ENCODE results near the gene SEBOX.

The SEBOX gene

GRCh38 chr17:28330671-28331070 is 34.3 kb downstream of the SEBOX start:
- POLR2A ChIA-PET, result interaction anchor here (0.9 to 3.6 kb wide), 2 partner anchors 9 to 12 kb away, joined by 4 to 25 read pairs; partner anchors contain the start of gene TMEM97
- CTCF ChIA-PET, result interaction anchor here (0.6 kb wide), 1 partner anchor 55 kb away, joined by 3 read pairs; no protein-coding TSS in a partner anchor
- TF ChIP-seq TARDBP (IDR thresholded peaks at IDR 0.05) (no peak), FOXM1 (IDR thresholded peaks at IDR 0.05; ENCODE audit: borderline replicate concordance) (no peak), ARNT (IDR thresholded peaks at IDR 0.05) (no peak), LEF1 (IDR thresholded peaks at IDR 0.05; ENCODE audit: borderline replicate concordance) (no peak)
- no peak for DNase-seq (ENCODE audit: extremely low spot score)

- ChIA-PET POLR2A (no interaction called here), CTCF (no interaction called here)
- DNase-seq (ENCODE audit: extremely low spot score), result no peak
- TF ChIP-seq LEF1 (IDR thresholded peaks at IDR 0.05; ENCODE audit: borderline replicate concordance), result no peak
- no peak for TF ChIP-seq FOXK2 (IDR thresholded peaks at IDR 0.05)
- no peak for TF ChIP-seq ARNT (IDR thresholded peaks at IDR 0.05)
- no peak for TF ChIP-seq NFRKB (IDR thresholded peaks at IDR 0.05)
- TF ChIP-seq ELF4 (IDR thresholded peaks at IDR 0.05), result no peak
Observed at GRCh38 chr17:28328325-28328724, 36.7 kb downstream of the SEBOX start.

- ChIA-PET POLR2A (no interaction called here), CTCF (no interaction called here)
- no peak for DNase-seq (ENCODE audit: extremely low spot score)
- TF ChIP-seq L3MBTL2 (conservative IDR thresholded peaks at IDR 0.05) (no peak), BHLHE40 (IDR thresholded peaks at IDR 0.05; ENCODE audit: borderline replicate concordance) (no peak), LEF1 (IDR thresholded peaks at IDR 0.05; ENCODE audit: borderline replicate concordance) (no peak), FOXK2 (IDR thresholded peaks at IDR 0.05) (no peak), ARNT (IDR thresholded peaks at IDR 0.05) (no peak), FOXM1 (IDR thresholded peaks at IDR 0.05; ENCODE audit: borderline replicate concordance) (no peak), CTBP1 (IDR thresholded peaks at IDR 0.05; ENCODE audit: borderline replicate concordance) (no peak), ELF4 (IDR thresholded peaks at IDR 0.05) (no peak), SUZ12 (IDR thresholded peaks at IDR 0.05) (no peak), TARDBP (IDR thresholded peaks at IDR 0.05) (no peak), FOXA1 (IDR thresholded peaks at IDR 0.05) (no peak), HDGF (IDR thresholded peaks at IDR 0.05; ENCODE audit: borderline replicate concordance) (no peak), SP1 (IDR thresholded peaks at IDR 0.05) (no peak)
- TF ChIP-seq, protein P1, sequence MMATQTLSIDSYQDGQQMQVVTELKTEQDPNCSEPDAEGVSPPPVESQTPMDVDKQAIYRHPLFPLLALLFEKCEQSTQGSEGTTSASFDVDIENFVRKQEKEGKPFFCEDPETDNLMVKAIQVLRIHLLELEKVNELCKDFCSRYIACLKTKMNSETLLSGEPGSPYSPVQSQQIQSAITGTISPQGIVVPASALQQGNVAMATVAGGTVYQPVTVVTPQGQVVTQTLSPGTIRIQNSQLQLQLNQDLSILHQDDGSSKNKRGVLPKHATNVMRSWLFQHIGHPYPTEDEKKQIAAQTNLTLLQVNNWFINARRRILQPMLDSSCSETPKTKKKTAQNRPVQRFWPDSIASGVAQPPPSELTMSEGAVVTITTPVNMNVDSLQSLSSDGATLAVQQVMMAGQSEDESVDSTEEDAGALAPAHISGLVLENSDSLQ (IDR thresholded peaks at IDR 0.05), result no peak
Observed at GRCh38 chr17:28327709-28328108, 37.3 kb downstream of the SEBOX start.

- POLR2A ChIA-PET, result no interaction called here
- CTCF ChIA-PET, result no interaction called here
- TF ChIP-seq SUZ12 (IDR thresholded peaks at IDR 0.05), result no peak
- TF ChIP-seq TARDBP (IDR thresholded peaks at IDR 0.05), result no peak
- DNase-seq (ENCODE audit: extremely low spot score), result no peak
Observed at GRCh38 chr17:28327031-28327607, 37.9 kb downstream of the SEBOX start.

DNA sequence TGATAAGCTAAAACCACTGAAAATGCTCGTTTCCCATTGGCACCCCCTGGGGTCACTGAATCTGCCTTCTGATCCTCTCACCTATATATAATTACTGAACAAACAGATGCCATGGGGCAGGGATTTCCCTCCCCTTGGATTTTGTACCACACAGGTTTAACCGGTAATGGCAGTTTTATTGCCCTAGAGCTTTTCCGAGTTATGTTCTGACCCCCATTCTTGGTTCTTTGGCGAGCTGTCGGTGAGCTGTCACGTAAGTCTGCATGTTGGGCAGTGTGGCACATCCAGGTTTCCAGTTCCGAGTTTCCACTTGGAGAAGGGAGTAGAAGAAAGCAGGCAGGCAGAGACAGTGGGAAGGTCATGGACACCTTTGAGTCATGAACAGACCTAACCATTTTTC is 38.9 kb downstream of the SEBOX start:
- ChIA-PET POLR2A (interaction anchor here (1.0 to 3.8 kb wide), 2 partner anchors 9 to 98 kb away, joined by 3 to 20 read pairs; partner anchors contain the start of genes IFT20 and TNFAIP1), CTCF (no interaction called here)
- no peak for DNase-seq (ENCODE audit: extremely low spot score)
- TF ChIP-seq NFRKB (IDR thresholded peaks at IDR 0.05) (no peak), CTBP1 (IDR thresholded peaks at IDR 0.05; ENCODE audit: borderline replicate concordance) (no peak), SP1 (IDR thresholded peaks at IDR 0.05) (no peak), FOXA1 (IDR thresholded peaks at IDR 0.05) (no peak), ZNF384 (IDR thresholded peaks at IDR 0.05) (no peak), BHLHE40 (IDR thresholded peaks at IDR 0.05; ENCODE audit: borderline replicate concordance) (no peak), ARNT (IDR thresholded peaks at IDR 0.05) (no peak), FOXM1 (IDR thresholded peaks at IDR 0.05; ENCODE audit: borderline replicate concordance) (no peak), LEF1 (IDR thresholded peaks at IDR 0.05; ENCODE audit: borderline replicate concordance) (no peak), SUZ12 (IDR thresholded peaks at IDR 0.05) (no peak), HDGF (IDR thresholded peaks at IDR 0.05; ENCODE audit: borderline replicate concordance) (no peak), L3MBTL2 (conservative IDR thresholded peaks at IDR 0.05) (no peak)
- TF ChIP-seq, protein P1 (IDR thresholded peaks at IDR 0.05), result no peak

- ChIA-PET CTCF (no interaction called here), POLR2A (interaction anchor here (3.8 kb wide), 1 partner anchor 10 kb away, joined by 20 read pairs; the partner anchor contains the start of genes IFT20 and TNFAIP1)
- DNase-seq (ENCODE audit: extremely low spot score), result no peak
Observed at GRCh38 chr17:28325211-28325610, 39.8 kb downstream of the SEBOX start.

DNA sequence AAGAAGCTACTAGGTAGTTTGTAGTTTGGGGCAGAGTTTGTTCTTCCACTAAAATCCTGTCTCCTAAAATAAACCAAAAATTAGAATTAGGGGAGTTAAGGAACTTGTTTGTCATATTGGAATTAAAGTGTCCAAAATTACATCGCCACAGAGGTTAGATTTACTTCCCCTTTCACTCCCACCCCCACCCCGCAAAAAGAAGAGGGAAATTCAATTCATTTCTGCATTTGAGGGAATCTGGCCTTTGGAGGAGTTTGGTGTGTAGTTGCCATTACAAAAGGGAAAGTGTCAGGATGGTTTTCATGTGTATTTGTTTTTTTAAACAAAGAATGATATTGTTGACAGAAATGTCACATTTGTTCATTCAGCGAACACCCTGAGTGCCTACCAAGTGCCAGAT is 40.2 kb downstream of the SEBOX start:
- ChIA-PET CTCF (no interaction called here), POLR2A (interaction anchor here (3.8 kb wide), 1 partner anchor 10 kb away, joined by 20 read pairs; the partner anchor contains the start of genes IFT20 and TNFAIP1)
- no peak for DNase-seq (ENCODE audit: extremely low spot score)
- TF ChIP-seq HDGF (IDR thresholded peaks at IDR 0.05; ENCODE audit: borderline replicate concordance), result no peak
- TF ChIP-seq ZNF384 (IDR thresholded peaks at IDR 0.05), result no peak
- TF ChIP-seq NFRKB (IDR thresholded peaks at IDR 0.05), result no peak
- no peak for TF ChIP-seq ARNT (IDR thresholded peaks at IDR 0.05)
- TF ChIP-seq BHLHE40 (IDR thresholded peaks at IDR 0.05; ENCODE audit: borderline replicate concordance), result no peak
- TF ChIP-seq LEF1 (IDR thresholded peaks at IDR 0.05; ENCODE audit: borderline replicate concordance), result no peak
- TF ChIP-seq SP1 (IDR thresholded peaks at IDR 0.05), result no peak

More at GRCh38 chr17:28325211-28325610, 39.8 kb downstream of the SEBOX start:
- TF ChIP-seq ELF4 (IDR thresholded peaks at IDR 0.05) (no peak), L3MBTL2 (conservative IDR thresholded peaks at IDR 0.05) (no peak), ZNF384 (IDR thresholded peaks at IDR 0.05) (no peak), FOXA1 (IDR thresholded peaks at IDR 0.05) (no peak), LEF1 (IDR thresholded peaks at IDR 0.05; ENCODE audit: borderline replicate concordance) (no peak), SUZ12 (IDR thresholded peaks at IDR 0.05) (no peak)
